ENCODE measurements around the gene SETBP1. TPM values are rescaled to one million over a fixed set of nuclear protein-coding genes. Genes with fewer than 3 reads are reported as not detected.

Gene SETBP1
- polyA plus RNA-seq, 1 experiment, result 2.9 TPM

DNA sequence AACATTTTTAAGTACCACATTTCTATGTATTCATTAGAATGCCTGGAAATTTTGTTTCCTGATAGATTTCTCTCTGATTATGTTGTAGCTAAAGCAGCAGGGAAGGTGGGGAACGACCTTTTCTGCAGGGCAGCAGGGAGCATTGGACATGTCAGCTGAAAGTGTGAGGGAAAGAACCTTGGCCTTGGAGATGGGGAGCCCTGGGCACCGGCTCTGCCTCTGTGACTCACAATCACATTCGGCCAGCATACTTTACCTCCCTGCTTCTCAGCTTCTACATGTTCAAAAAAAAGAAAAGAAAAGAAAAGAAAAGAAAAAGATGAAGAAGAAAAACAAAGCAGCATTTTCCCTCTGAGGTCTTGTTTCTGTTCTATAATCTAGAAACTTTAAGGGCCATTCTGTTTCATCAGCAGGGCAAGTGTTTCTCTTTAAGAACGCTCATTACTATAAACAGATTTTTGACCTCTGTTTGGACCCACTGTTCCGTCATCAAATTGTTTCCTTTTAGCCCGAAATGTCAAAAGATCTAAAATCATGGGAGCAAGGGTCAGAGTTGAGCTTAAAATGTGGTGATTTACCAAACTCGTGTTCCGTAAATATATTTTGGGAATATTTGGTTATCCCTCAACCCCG, 27.9 kb downstream of the SETBP1 start:
- H3K4me3 ChIP-seq (ENCODE audit: low read depth, low read length), result no peak overlapping the region
- no peaks in the 10 kb centered on the region for H3K27me3 ChIP-seq (ENCODE audit: control insufficient read depth, insufficient read depth, low read length)
- CTCF ChIA-PET, result interaction anchor here (0.7 to 1.3 kb wide), 3 partner anchors 54 to 504 kb away, joined by 3 to 4 read pairs (median 3); no protein-coding TSS in a partner anchor
- no peaks in the 10 kb centered on the region for H3K36me3 ChIP-seq (ENCODE audit: control insufficient read depth, insufficient read depth, low read length)
- DNase-seq (ENCODE audit: low read depth), result no peak
- POLR2A ChIA-PET, result no interaction called here
- TF ChIP-seq, protein P1, sequence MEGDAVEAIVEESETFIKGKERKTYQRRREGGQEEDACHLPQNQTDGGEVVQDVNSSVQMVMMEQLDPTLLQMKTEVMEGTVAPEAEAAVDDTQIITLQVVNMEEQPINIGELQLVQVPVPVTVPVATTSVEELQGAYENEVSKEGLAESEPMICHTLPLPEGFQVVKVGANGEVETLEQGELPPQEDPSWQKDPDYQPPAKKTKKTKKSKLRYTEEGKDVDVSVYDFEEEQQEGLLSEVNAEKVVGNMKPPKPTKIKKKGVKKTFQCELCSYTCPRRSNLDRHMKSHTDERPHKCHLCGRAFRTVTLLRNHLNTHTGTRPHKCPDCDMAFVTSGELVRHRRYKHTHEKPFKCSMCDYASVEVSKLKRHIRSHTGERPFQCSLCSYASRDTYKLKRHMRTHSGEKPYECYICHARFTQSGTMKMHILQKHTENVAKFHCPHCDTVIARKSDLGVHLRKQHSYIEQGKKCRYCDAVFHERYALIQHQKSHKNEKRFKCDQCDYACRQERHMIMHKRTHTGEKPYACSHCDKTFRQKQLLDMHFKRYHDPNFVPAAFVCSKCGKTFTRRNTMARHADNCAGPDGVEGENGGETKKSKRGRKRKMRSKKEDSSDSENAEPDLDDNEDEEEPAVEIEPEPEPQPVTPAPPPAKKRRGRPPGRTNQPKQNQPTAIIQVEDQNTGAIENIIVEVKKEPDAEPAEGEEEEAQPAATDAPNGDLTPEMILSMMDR (IDR thresholded peaks at IDR 0.05; ENCODE audit: insufficient read depth, low read depth, low read length), result no peak

DNA sequence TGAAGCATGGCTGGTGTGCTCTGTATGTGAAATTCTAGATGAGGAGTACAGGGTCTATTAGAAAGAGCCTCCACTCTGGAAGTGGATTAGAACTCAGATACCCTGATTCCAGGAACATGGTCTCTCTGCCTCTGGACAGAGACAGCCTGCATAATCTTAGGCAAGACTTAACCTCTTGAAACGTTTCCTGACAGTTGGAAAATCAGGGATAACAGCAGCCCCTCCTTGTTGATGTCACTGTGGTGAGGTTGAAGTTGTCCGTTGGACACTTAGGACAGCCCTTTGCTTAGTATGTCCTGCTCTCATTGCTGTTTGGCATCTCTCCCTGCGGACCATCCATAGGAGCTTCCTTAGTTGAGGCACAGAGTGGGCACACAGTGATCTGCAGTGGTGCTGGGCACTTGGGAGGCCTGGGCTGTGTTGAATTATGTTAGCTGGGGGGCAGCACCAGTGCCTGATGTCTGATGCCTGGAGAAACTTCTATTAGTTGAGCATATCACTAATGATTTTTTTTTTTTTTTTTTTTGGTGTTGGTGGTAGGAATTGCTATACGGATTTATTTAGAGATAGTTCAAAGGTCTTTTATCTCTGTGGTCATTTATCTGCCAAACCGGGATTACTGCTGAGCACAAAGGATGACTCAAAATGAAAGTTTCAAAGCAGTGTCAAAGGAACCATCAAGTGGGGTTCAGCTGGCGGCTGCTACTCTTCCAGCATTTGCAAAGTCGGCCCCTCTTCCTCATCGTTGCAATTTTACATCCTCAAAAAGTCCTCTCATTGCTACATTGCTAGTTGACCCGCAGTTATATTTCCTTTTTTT, 28.8 kb downstream of the SETBP1 start:
- ChIA-PET POLR2A (interaction anchor here (0.6 kb wide), 1 partner anchor 9 kb away, joined by 4 read pairs; no protein-coding TSS in a partner anchor), CTCF (interaction anchor here (1.3 kb wide), 1 partner anchor 503 kb away, joined by 3 read pairs; no protein-coding TSS in a partner anchor)
- DNase-seq (ENCODE audit: low read depth), result no peak
- H3K4me3 ChIP-seq (ENCODE audit: low read depth, low read length), result no peak overlapping the region
- H3K27me3 ChIP-seq (ENCODE audit: control insufficient read depth, insufficient read depth, low read length), result no peaks in the 10 kb centered on the region
- H3K36me3 ChIP-seq (ENCODE audit: control insufficient read depth, insufficient read depth, low read length), result no peaks in the 10 kb centered on the region
- TF ChIP-seq, protein P1 (IDR thresholded peaks at IDR 0.05; ENCODE audit: insufficient read depth, low read depth, low read length), result no peak

DNA sequence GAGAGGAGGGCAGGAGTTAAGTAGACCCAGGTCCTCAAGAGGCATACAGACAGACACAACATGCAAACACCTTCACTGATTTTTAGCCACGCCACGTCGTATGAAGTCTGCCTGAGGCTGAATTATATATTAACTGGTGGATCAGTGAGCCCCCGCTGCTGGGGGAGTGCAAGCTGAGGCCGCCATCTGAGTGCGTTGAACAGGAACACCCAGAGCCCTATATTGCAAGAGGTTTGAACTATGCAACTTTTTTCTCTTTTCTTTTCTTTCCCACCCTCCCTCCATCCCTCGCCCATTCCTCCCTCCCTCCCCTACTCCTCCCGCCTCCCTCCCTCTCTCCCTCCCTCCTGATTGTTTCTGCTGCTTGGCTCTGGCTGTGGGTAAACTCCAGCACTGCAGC, 30.2 kb downstream of the SETBP1 start:
- POLR2A ChIA-PET, result interaction anchor here (0.7 kb wide), 1 partner anchor 456 kb away, joined by 4 read pairs; no protein-coding TSS in a partner anchor
- DNase-seq (ENCODE audit: low read depth), result no peak
- Histone ChIP-seq H3K27me3 (ENCODE audit: control insufficient read depth, insufficient read depth, low read length) (no peaks in the 10 kb centered on the region), H3K36me3 (ENCODE audit: control insufficient read depth, insufficient read depth, low read length) (no peaks in the 10 kb centered on the region), H3K4me3 (ENCODE audit: low read depth, low read length) (no peak overlapping the region)
- TF ChIP-seq, protein P1 (IDR thresholded peaks at IDR 0.05; ENCODE audit: insufficient read depth, low read depth, low read length), result no peak
- CTCF ChIA-PET, result no interaction called here

DNA sequence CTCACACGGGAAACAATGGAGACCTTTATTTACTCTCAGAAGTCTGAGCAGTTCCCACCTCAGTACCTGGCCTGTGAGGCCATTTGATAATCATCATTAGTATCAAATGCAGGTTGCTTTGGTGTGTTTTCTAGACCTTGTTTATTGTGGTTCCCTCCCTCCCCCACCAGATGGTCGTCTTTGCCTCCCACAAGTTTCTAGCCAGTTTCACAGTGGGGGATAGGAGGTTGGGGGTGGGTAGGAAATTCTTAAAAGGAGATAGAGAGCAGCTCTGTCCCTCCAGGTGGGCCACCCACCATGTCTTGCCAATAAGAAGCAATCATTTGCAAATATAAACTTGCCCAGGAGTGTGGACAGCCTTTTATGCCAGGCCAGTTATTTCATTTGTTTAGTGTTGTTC, 31.3 kb downstream of the SETBP1 start:
- POLR2A ChIA-PET, result no interaction called here
- DNase-seq (ENCODE audit: low read depth), result no peak
- H3K36me3 ChIP-seq (ENCODE audit: control insufficient read depth, insufficient read depth, low read length), result no peaks in the 10 kb centered on the region
- CTCF ChIA-PET, result interaction anchor here (1.0 to 1.1 kb wide), 2 partner anchors 14 to 16 kb away, joined by 3 read pairs; no protein-coding TSS in a partner anchor
- TF ChIP-seq, protein P1 (IDR thresholded peaks at IDR 0.05; ENCODE audit: insufficient read depth, low read depth, low read length), result no peak
- H3K27me3 ChIP-seq (ENCODE audit: control insufficient read depth, insufficient read depth, low read length), result no peaks in the 10 kb centered on the region
- no peak overlapping the region for H3K4me3 ChIP-seq (ENCODE audit: low read depth, low read length)

DNA sequence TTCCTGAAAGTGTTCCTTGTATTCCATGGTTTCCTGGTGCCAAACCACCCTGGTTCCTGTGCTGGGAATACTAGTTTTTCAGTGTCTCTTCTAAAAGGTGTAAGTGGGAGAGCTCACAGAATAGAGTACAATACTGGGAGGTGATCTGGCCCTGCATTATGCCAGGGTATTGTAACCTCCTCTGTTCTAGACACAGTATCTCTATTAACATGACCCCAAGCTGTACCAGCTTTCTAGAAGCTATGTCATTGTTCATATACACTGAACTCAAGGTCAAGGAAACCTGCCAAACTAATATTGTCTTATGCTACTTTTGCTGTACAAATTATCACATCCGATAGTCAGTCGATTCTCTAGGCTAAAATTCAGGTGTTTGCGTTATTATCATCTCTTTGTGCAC, 32.7 kb downstream of the SETBP1 start:
- CTCF ChIA-PET, result interaction anchor here (1.0 to 1.2 kb wide), 2 partner anchors 10 to 13 kb away, joined by 4 read pairs; no protein-coding TSS in a partner anchor
- Histone ChIP-seq H3K27me3 (ENCODE audit: control insufficient read depth, insufficient read depth, low read length) (no peaks in the 10 kb centered on the region), H3K4me3 (ENCODE audit: low read depth, low read length) (no peak overlapping the region), H3K36me3 (ENCODE audit: control insufficient read depth, insufficient read depth, low read length) (no peaks in the 10 kb centered on the region)
- TF ChIP-seq, protein P1 (IDR thresholded peaks at IDR 0.05; ENCODE audit: insufficient read depth, low read depth, low read length), result no peak
- no peak for DNase-seq (ENCODE audit: low read depth)
- POLR2A ChIA-PET, result no interaction called here

Measured in BJ (cell line).